K562 (cell line): Measurements from ENCODE around the gene CORO2A. TPM values are rescaled to one million over a fixed set of nuclear protein-coding genes. Genes with fewer than 3 reads are reported as not detected.
A peak's percentile ranks its signal among the peaks of the same experiment; 100 is the strongest.

ENCODE experiments used
- BRD9 ChIP-seq: fragments of 450-650 bp; IDR thresholded peaks from 2 replicates; pipeline ENCODE4 v1.6.1; 2018; ENCODE audit warnings: low read depth; ENCODE audit not compliant: partially characterized antibody
- DIDO1 ChIP-seq: fragments of 450-650 bp; IDR thresholded peaks from 2 replicates; pipeline ENCODE4 v1.6.1; 2016; ENCODE audit warnings: low read depth, missing biosample characterization, missing genetic modification characterization
- FOXA1 ChIP-seq: fragments of 450-650 bp; IDR thresholded peaks from 2 replicates; pipeline ENCODE4 v1.6.1; 2016; ENCODE audit warnings: mild to moderate bottlenecking, borderline replicate concordance
- HDAC1 ChIP-seq, 2 experiments: fragments of 450-650 bp; IDR thresholded peaks; 2 replicates each; pipeline ENCODE4 v1.6.1; 2016 to 2017; ENCODE audit warnings: inconsistent platforms in 1 of 2, mild to moderate bottlenecking in 1 of 2, moderate library complexity in 1 of 2
- HDAC6 ChIP-seq: IDR thresholded peaks from 2 replicates; pipeline ENCODE4 v1.6.1; 2012; ENCODE audit warnings: low read depth, mild to moderate bottlenecking, control low read depth, inconsistent platforms, low read length, moderate library complexity
- HOXB6 ChIP-seq: fragments of 250-450 bp; sonication (Bioruptor Pico); IDR thresholded peaks from 2 replicates; pipeline ENCODE4 v1.5.1; 2022; ENCODE audit warnings: mild to moderate bottlenecking, borderline replicate concordance
- MCM7 ChIP-seq, 2 experiments: fragments of 450-650 bp; IDR thresholded peaks; 2 replicates each; pipeline ENCODE4 v1.6.1; 2016 to 2018
- PCBP2 ChIP-seq: fragments of 200-400 bp; formaldehyde crosslinking; IDR thresholded peaks from 2 replicates; pipeline ENCODE4 v1.6.1; 2018; ENCODE audit warnings: low read length, low read depth, mild to moderate bottlenecking, moderate library complexity; ENCODE audit not compliant: poor library complexity, severe bottlenecking
- PRDM10 ChIP-seq: fragments of 450-650 bp; IDR thresholded peaks from 2 replicates; pipeline ENCODE4 v1.6.1; 2018; ENCODE audit not compliant: partially characterized antibody
- RAD21 ChIP-seq, 2 experiments: fragments of 250-450 bp in 1 of 2; fragments of 450-650 bp in 1 of 2; sonication (Bioruptor Pico) in 1 of 2; formaldehyde crosslinking in 1 of 2; IDR thresholded peaks in 1 of 2; conservative IDR thresholded peaks in 1 of 2; 2 replicates each; pipeline versions ENCODE4 v1.4.0 to v1.8.0; 2020 to 2022; ENCODE audit warnings: mild to moderate bottlenecking in 2 of 2, moderate library complexity in 1 of 2
- SMAD2 ChIP-seq: fragments of 150-350 bp; IDR thresholded peaks from 2 replicates; pipeline ENCODE4 v1.6.1; 2014; ENCODE audit warnings: low read depth, mild to moderate bottlenecking, low read length
- SRSF1 ChIP-seq: fragments of 200-400 bp; formaldehyde crosslinking; IDR thresholded peaks from 2 replicates; pipeline ENCODE4 v1.6.1; 2017; ENCODE audit warnings: mild to moderate bottlenecking, low read depth, low read length, moderate library complexity
- TARDBP ChIP-seq: fragments of 450-650 bp; IDR thresholded peaks from 2 replicates; pipeline ENCODE4 v1.6.1; 2016
- TEAD2 ChIP-seq: fragments of 450-650 bp; IDR thresholded peaks from 2 replicates; pipeline ENCODE4 v1.6.1; 2016; ENCODE audit warnings: missing genetic modification characterization, control low read depth, missing compliant biosample characterization
- TGIF2 ChIP-seq: sonication (generic); formaldehyde crosslinking; IDR thresholded peaks from 2 replicates; pipeline ENCODE4 v1.8.1; 2022; ENCODE audit warnings: mild to moderate bottlenecking, missing genetic modification reagents, moderate library complexity
- ZNF165 ChIP-seq: fragments of 250-450 bp; sonication (Bioruptor Pico); IDR thresholded peaks from 2 replicates; pipeline ENCODE4 v1.4.0; 2020; ENCODE audit warnings: borderline replicate concordance
- ZNF24 ChIP-seq: fragments of 450-650 bp; IDR thresholded peaks from 2 replicates; pipeline ENCODE4 v1.6.1; 2016
- ZNF639 ChIP-seq, 2 experiments: fragments of 200-800 bp in 1 of 2; sonication (Bioruptor generic) in 1 of 2; sonication (generic) in 1 of 2; formaldehyde crosslinking in 1 of 2; IDR thresholded peaks in 1 of 2; conservative IDR thresholded peaks in 1 of 2; 2 replicates each; pipeline versions ENCODE4 v1.5.0 to v1.6.1; 2016 to 2020; ENCODE audit warnings: missing compliant biosample characterization in 1 of 2, missing genetic modification characterization in 1 of 2, missing genetic modification reagents in 1 of 2
- ZNF644 ChIP-seq: fragments of 200-800 bp; sonication (Bioruptor generic); IDR thresholded peaks from 2 replicates; pipeline ENCODE4 v1.6.1; 2016; ENCODE audit warnings: low read depth, missing genetic modification characterization, missing compliant biosample characterization
- polyA plus RNA-seq, 8 experiments: library from polyadenylated mRNA; depleted of rRNA in 4 of 8; stranded (reverse) in 5 of 8; unstranded in 3 of 8; fragments of >200 nt; fragmentation: Nextera tagmentation in 2 of 8; fragmentation: Illumina TruSeq in 1 of 8; extraction: Ambion mirVana in 2 of 8; extraction: Trizol in 1 of 8; gene quantifications; 2 replicates each; pipeline versions ENCODE4 v1.2.1 to v1.2.3, GENCODE V29; 2011 to 2014; ENCODE audit warnings: inconsistent platforms in 1 of 8, missing spikeins in 1 of 8
- total RNA-seq, 7 experiments: library from RNA; depleted of rRNA in 6 of 7; stranded (reverse); fragments of >200 nt in 6 of 7; fragmentation: Illumina TruSeq in 2 of 7; extraction: Trizol in 2 of 7; gene quantifications; 2 replicates each; pipeline versions ENCODE4 v1.2.1 to v1.2.3, GENCODE V29; 2011 to 2021; ENCODE audit warnings: low replicate concordance in 1 of 7
- TF ChIP-seq, protein P1 (sequence below), 2 experiments: IDR thresholded peaks; 2 replicates each; pipeline ENCODE4 v1.6.1; 2011; ENCODE audit warnings: borderline replicate concordance in 1 of 2, control low read depth in 1 of 2, low read depth in 1 of 2, low read length in 1 of 2, mild to moderate bottlenecking in 1 of 2, mixed read lengths in 1 of 2, moderate library complexity in 1 of 2; ENCODE audit not compliant: insufficient read depth in 1 of 2, insufficient read length in 1 of 2, poor library complexity in 1 of 2, severe bottlenecking in 1 of 2; ENCODE audit errors: extremely low read depth in 1 of 2

CORO2A gene
- total and polyA plus RNA-seq, 9 of the 15 experiments (the other 6 are each of a cell fraction or from before 2014, with no cell fraction given) = 9.5 to 26.6 (median 18.0) TPM

DNA sequence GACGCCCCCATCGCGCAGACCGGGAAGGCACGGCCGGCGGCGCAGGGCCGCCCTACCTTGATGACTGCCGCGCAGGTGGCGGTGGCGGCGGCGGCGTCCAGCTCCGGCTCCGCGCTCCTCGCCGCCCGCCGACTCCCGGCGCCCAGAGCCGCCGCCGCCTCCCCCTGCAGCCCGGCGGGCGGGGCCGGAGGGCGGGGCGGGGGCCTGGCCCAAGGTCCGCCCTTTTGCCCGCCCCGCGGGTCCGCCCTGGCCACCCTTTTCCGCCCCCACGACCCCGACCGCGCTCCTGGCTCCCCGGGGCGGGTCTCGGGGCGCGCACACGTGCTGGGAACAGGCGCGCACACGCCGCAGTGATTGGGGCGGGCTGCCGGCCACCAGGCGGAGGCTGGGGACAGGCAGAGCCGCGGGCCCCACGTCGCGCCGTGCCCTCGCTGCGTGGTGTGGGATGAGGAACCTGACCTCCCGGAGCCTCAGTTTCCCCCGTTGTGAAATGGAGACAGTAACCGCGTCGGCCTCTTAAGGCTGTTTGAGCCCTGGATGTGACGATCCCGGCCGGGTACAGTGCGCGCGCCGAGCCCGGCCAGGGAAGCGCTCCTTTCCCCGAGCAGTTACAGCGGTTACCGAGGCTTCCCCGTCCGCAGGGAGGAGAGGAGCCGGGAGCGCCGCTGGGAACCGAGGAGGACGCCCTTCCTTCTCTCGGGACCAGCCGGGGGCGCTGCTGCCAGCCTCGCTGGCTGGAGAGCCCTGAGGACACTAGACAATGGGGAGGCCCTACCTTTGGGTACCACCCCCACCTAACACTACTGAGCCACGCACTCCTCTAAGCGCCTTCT, at the start of gene CORO2A (continued):
- no peak for TF ChIP-seq HDAC6
- no peak for TF ChIP-seq DIDO1 (tag)
- TF ChIP-seq FOXA1 = no peak
- no peak for TF ChIP-seq TEAD2 (tag)
- no peak for TF ChIP-seq SMAD2
- TF ChIP-seq PRDM10 = peak; percentile 49
- no peak for TF ChIP-seq HOXB6
- peak; percentile 63 to 70 for TF ChIP-seq RAD21 (CRISPR knock-in tag; conservative IDR thresholded peaks at IDR 0.05 in 1 of 2, IDR thresholded peaks at IDR 0.05 in 1 of 2)
- TF ChIP-seq BRD9 = no peak
- TF ChIP-seq PCBP2 = no peak
- TF ChIP-seq ZNF639 (CRISPR knock-in tag; conservative IDR thresholded peaks at IDR 0.05 in 1 of 2, IDR thresholded peaks at IDR 0.05 in 1 of 2) = peak in 1 of 2 experiments; percentile 66; a peak in 2 of 4 replicates
- no peak for TF ChIP-seq MCM7 (IDR thresholded peaks at IDR 0.05)
- no peak for TF ChIP-seq TGIF2
- TF ChIP-seq ZNF165 = no peak
- no peak for TF ChIP-seq ZNF644 (tag)
- TF ChIP-seq HDAC1 (IDR thresholded peaks at IDR 0.05) = peak in 1 of 2 experiments; percentile 75; a peak in 2 of 4 replicates
- no peak for TF ChIP-seq SRSF1
- TF ChIP-seq, protein P1, sequence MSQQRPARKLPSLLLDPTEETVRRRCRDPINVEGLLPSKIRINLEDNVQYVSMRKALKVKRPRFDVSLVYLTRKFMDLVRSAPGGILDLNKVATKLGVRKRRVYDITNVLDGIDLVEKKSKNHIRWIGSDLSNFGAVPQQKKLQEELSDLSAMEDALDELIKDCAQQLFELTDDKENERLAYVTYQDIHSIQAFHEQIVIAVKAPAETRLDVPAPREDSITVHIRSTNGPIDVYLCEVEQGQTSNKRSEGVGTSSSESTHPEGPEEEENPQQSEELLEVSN (IDR thresholded peaks at IDR 0.05; ENCODE audit: borderline replicate concordance in 1 of 2, extremely low read depth in 1 of 2, insufficient read depth in 1 of 2, insufficient read length in 1 of 2, low read depth in 1 of 2, low read length in 1 of 2, poor library complexity in 1 of 2, severe bottlenecking in 1 of 2) = peak; percentile 45 to 81
- TF ChIP-seq TARDBP = peak; percentile 66; the same call in 1 of the 2 replicates
- no peak; the same call in 1 of the 2 replicates for TF ChIP-seq ZNF24
